ENCODE measurements around the gene HCAR2.
"Not testable (repeated sequence)": the region's sequence is repeated elsewhere in the genome, so short reads cannot be mapped to it uniquely, and the experiment has no call there.

HCAR2 gene

DNA sequence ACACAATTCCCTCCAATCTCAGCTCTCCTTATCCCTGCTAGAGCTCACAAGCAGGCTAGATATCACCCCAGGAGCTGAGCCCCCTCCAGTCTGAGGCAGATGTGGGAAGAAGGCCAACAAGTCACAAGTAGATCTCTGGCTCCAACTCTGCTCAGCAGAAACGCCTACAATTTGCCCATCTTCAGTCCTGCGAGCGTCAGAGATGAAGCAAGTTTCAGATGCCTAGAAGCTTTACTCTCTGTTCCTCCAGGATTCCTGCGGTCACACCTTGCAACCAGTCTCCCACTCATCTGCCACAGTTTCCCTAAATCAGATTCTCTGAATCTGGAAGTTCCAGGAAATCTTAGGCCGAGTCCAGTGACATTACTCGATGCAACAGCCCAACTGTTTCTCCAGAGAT, 12.1 kb upstream of the HCAR2 start:
- not testable (repeated sequence) for DNase-seq

DNA sequence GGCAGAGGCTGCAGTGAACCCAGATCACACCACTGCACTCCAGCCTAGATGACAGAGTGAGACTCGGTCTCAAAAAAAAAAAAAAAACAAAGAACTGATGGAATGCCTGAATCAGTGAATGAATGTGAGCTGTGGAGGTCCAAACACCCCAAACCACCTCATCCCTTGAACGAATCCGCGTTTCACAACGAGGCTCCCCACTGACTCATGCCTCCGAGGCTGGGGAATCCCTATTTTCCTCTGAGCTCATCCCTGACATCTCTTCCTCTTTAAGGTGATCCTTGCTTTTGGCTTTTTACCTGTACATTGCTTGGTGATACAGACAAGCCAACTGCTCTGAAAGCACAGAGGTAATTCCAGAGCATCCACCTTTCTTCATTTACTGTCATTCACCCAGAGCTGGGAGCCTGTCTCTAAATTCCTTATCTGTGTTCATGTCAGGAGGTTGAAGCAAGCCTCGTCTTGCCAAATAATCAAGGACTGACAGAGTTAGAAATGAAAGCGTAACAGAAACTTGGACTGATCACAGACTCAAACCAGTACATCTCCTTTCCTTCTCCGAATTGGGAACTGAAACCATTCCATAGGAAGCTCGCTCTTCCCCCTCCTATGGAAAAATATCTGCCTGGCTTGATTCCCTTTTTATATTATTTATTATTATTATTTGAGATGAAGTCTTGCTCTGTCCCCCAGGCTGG, 10.5 kb upstream of the HCAR2 start:
- not testable (repeated sequence) for DNase-seq

GRCh38 chr12:122711266-122711665, 8.1 kb upstream of the HCAR2 start:
- not testable (repeated sequence) for DNase-seq

DNA sequence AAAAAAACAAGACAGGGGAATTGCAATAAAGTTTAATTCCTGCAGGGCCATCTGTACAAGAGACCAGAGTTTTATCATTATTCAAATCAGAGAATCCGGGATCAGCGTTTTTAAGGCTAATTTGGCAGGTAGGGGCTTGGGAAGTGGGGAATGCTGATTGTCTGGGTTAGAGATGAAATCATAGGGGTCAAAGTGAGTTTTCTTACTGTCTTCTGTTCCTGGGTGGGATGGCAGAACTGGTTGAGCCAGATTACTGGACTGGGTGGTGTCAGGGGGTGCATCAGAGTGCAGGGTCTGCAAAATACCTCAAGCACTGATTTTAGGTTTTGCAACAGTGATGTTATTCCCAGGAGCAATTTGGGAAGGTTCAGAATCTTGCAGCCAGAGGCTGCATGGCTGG, 7.2 kb upstream of the HCAR2 start:
- not testable (repeated sequence) for DNase-seq

GRCh38 chr12:122709287-122709686, 6.1 kb upstream of the HCAR2 start:
- not testable (repeated sequence) for DNase-seq

- not testable (repeated sequence) for DNase-seq
These were observed 684 bp upstream of the HCAR2 start for GRCh38 chr12:122703841-122704240.

- DNase-seq: not testable (repeated sequence)
These were observed 1.7 kb downstream of the HCAR2 start for GRCh38 chr12:122701481-122701880.

- DNase-seq: not testable (repeated sequence)
These were observed 3.0 kb downstream of the HCAR2 start for GRCh38 chr12:122700038-122700710.

GRCh38 chr12:122696922-122697321, 6.2 kb downstream of the HCAR2 start:
- not testable (repeated sequence) for DNase-seq

GRCh38 chr12:122691566-122691965, 11.6 kb downstream of the HCAR2 start:
- DNase-seq: no peak

GRCh38 chr12:122688291-122688690, 14.9 kb downstream of the HCAR2 start:
- DNase-seq: no peak

DNA sequence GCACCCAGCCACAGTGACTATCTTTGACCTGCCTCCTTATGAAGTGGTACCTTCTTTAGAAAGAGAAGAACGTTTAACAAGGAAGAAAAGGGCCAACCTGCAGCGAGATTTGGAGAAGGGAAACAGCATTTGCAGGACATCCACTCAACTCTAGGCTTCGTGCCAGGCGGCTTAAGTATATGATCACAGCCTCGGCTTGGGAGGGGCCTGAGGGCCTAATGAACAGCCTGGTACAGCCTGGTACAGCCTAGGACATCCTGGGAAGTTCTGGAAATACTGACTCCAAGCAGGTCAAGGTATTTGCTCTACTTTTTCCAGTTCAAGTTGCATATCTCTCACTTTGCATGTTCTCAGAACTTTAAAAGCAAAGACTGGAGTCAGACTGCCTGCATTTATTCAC, 16.1 kb downstream of the HCAR2 start:
- no peak for DNase-seq

- no peak for DNase-seq
These were observed 16.6 kb downstream of the HCAR2 start for GRCh38 chr12:122686538-122686937.

GRCh38 chr12:122684297-122684813, 18.8 kb downstream of the HCAR2 start:
- DNase-seq: no peak

DNA sequence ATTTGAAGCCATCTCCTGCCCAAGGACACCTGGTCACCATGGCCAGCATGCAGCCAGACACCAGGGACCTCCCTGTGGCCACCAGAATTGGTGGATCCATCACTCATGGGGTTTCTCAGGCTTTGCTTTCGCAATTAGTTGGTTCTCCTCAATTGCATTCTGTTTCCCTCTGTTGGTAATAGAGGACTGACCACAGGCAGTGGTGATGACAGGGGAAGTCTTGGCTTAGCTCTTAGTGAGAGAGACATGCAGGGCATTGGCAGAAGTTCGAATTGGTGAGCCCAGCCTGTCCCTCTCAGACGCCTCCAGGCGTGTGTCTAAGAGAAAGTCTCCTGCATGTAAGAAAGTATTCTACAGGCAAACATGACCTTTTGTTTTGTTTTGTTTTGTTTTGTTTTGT, 21.3 kb downstream of the HCAR2 start:
- DNase-seq: no peak

DNA sequence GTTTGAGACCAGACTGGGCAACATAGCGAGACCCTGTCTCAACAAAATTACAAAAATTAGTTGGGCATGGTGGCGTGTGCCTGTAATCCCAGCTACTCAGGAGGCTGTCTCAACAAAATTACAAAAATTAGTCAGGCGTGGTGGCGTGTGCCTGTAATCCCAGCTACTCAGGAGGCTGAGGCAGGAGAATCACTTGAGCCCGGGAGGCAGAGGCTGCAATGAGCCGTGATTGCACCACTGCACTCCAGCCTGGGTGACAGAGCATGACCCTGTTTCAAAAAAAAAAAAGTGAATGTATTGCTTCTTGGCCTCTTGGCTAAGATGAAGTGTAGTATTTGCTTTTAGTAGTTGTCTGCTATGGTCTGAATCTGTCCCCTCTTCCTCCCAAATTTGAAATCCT, 22.2 kb downstream of the HCAR2 start:
- not testable (repeated sequence) for DNase-seq

GRCh38 chr12:122676781-122677180, 26.4 kb downstream of the HCAR2 start:
- not testable (repeated sequence) for DNase-seq

DNA sequence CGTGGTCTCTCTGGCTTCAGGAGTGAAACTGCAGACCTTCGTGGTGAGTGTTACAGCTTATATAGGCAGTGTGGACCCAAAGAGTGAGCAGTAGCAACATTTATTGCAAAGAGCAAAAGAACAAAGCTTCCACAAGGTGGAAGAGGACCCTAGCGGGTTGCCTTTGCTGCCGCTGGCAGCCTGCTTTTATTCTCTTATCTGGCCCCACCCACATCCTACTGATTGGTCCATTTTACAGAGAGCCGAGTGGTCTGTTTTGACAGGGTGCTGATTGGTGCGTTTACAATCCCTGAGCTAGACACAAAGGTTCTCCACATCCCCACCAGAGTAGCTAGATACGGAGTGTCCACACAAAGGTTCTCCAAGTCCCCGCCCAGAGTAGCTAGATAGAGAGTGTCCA, 27.1 kb downstream of the HCAR2 start:
- not testable (repeated sequence) for DNase-seq

- DNase-seq: no peak
These were observed 30.6 kb downstream of the HCAR2 start for GRCh38 chr12:122672515-122672914.

GRCh38 chr12:122669397-122670070, 33.6 kb downstream of the HCAR2 start:
- no peak for DNase-seq

DNA sequence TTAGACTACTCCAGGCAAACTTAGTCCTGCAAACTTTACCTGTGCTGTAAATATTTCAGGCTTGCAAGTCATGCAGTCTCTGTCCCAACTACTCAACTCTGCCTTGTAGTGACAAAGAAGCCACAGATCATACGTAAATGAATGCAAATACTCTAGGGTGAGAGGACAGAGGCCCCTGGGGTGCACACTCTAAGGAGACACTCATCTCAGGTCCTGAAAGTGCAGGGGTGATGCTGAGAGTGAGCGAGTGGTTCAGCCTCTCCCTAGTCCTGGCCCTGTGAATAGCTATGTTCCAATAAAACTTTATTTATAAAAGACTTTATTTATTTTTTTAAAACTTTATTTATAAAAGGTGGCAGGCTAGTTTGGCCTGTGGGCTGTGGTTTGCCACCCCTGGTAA, 34.9 kb downstream of the HCAR2 start:
- DNase-seq: peak in 1 of 5 experiments; percentile 8

- no peak for DNase-seq
These were observed 37.4 kb downstream of the HCAR2 start for GRCh38 chr12:122665759-122666158.

GRCh38 chr12:122665349-122665748, 37.8 kb downstream of the HCAR2 start:
- DNase-seq: no peak

GRCh38 chr12:122661938-122662337, 41.2 kb downstream of the HCAR2 start:
- no peak for DNase-seq

Measured in T-helper 2 cell (primary cell).